Measurements from ENCODE around the gene C1orf185.
"Not testable (repeated sequence)": the region's sequence is repeated elsewhere in the genome, so short reads cannot be mapped to it uniquely, and the experiment has no call there.

Gene C1orf185

GRCh38 chr1:51154776-51155175 is 52.7 kb downstream of the C1orf185 start:
- Histone ChIP-seq H3K27me3 (ENCODE audit: low read depth, low read length) (no peaks in the 10 kb centered on the region), H3K4me1 (ENCODE audit: low read length) (no peaks in the 10 kb centered on the region), H3K4me2 (ENCODE audit: low read length) (no peak overlapping the region), H3K9me3 (ENCODE audit: insufficient read depth, low read length) (0 out of 2 replicates have a peak, but pooled peaks cover 5% of the 10 kb centered on the region), H2AFZ (ENCODE audit: low read depth, low read length) (no peak overlapping the region), H4K20me1 (ENCODE audit: insufficient read depth, low read length) (no peaks in the 10 kb centered on the region), H3K36me3 (replicated peaks; ENCODE audit: low read depth, low read length) (no peaks in the 10 kb centered on the region), H3K4me3 (ENCODE audit: low read length) (no peak overlapping the region), H3K79me2 (ENCODE audit: low read length) (no peaks in the 10 kb centered on the region), H3K27ac (ENCODE audit: low read length) (no peak overlapping the region), H3K9ac (ENCODE audit: low read length) (no peak overlapping the region)
- TF ChIP-seq EZH2phosphoT487 (IDR thresholded peaks at IDR 0.05; ENCODE audit: low read depth) (no peak), CTCF (IDR thresholded peaks at IDR 0.05; ENCODE audit: low read depth, low read length) (no peak)

- no peaks in the 10 kb centered on the region for H3K36me3 ChIP-seq (replicated peaks; ENCODE audit: low read depth, low read length)
Measured at GRCh38 chr1:51156752-51157151, 54.7 kb downstream of the C1orf185 start.

GRCh38 chr1:51157395-51157794 is 55.4 kb downstream of the C1orf185 start:
- H4K20me1 ChIP-seq (ENCODE audit: insufficient read depth, low read length), result no peaks in the 10 kb centered on the region
- no peak overlapping the region for H3K4me3 ChIP-seq (ENCODE audit: low read length)
- H3K36me3 ChIP-seq (replicated peaks; ENCODE audit: low read depth, low read length), result no peaks in the 10 kb centered on the region
- no peak overlapping the region for H3K4me2 ChIP-seq (ENCODE audit: low read length)
- no peak overlapping the region for H3K9ac ChIP-seq (ENCODE audit: low read length)
- no peak overlapping the region for H2AFZ ChIP-seq (ENCODE audit: low read depth, low read length)
- no peak overlapping the region for H3K27ac ChIP-seq (ENCODE audit: low read length)
- no peaks in the 10 kb centered on the region for H3K4me1 ChIP-seq (ENCODE audit: low read length)
- TF ChIP-seq CTCF (IDR thresholded peaks at IDR 0.05; ENCODE audit: low read depth, low read length) (no peak), EZH2phosphoT487 (IDR thresholded peaks at IDR 0.05; ENCODE audit: low read depth) (no peak)
- H3K27me3 ChIP-seq (ENCODE audit: low read depth, low read length), result no peaks in the 10 kb centered on the region
- no peaks in the 10 kb centered on the region for H3K79me2 ChIP-seq (ENCODE audit: low read length)
- 0 out of 2 replicates have a peak, but pooled peaks cover 5% of the 10 kb centered on the region for H3K9me3 ChIP-seq (ENCODE audit: insufficient read depth, low read length)

More at GRCh38 chr1:51156752-51157151, 54.7 kb downstream of the C1orf185 start:
- Histone ChIP-seq H4K20me1 (ENCODE audit: insufficient read depth, low read length) (no peaks in the 10 kb centered on the region), H2AFZ (ENCODE audit: low read depth, low read length) (no peak overlapping the region), H3K27me3 (ENCODE audit: low read depth, low read length) (no peaks in the 10 kb centered on the region), H3K27ac (ENCODE audit: low read length) (no peak overlapping the region), H3K4me1 (ENCODE audit: low read length) (no peaks in the 10 kb centered on the region), H3K9ac (ENCODE audit: low read length) (no peak overlapping the region), H3K79me2 (ENCODE audit: low read length) (no peaks in the 10 kb centered on the region), H3K9me3 (ENCODE audit: insufficient read depth, low read length) (0 out of 2 replicates have a peak, but pooled peaks cover 5% of the 10 kb centered on the region), H3K4me3 (ENCODE audit: low read length) (no peak overlapping the region), H3K4me2 (ENCODE audit: low read length) (no peak overlapping the region)
- TF ChIP-seq CTCF (IDR thresholded peaks at IDR 0.05; ENCODE audit: low read depth, low read length) (no peak), EZH2phosphoT487 (IDR thresholded peaks at IDR 0.05; ENCODE audit: low read depth) (no peak)

- no peaks in the 10 kb centered on the region for H3K36me3 ChIP-seq (replicated peaks; ENCODE audit: low read depth, low read length)
- TF ChIP-seq CTCF (IDR thresholded peaks at IDR 0.05; ENCODE audit: low read depth, low read length), result no peak
- no peak for TF ChIP-seq EZH2phosphoT487 (IDR thresholded peaks at IDR 0.05; ENCODE audit: low read depth)
- H2AFZ ChIP-seq (ENCODE audit: low read depth, low read length), result no peak overlapping the region
- no peak overlapping the region for H3K9ac ChIP-seq (ENCODE audit: low read length)
- 0 out of 2 replicates have a peak, but pooled peaks cover 5% of the 10 kb centered on the region for H3K9me3 ChIP-seq (ENCODE audit: insufficient read depth, low read length)
- no peak overlapping the region for H3K4me2 ChIP-seq (ENCODE audit: low read length)
- H3K27ac ChIP-seq (ENCODE audit: low read length), result no peak overlapping the region
- H3K79me2 ChIP-seq (ENCODE audit: low read length), result no peaks in the 10 kb centered on the region
- H4K20me1 ChIP-seq (ENCODE audit: insufficient read depth, low read length), result no peaks in the 10 kb centered on the region
- no peak overlapping the region for H3K4me3 ChIP-seq (ENCODE audit: low read length)
- no peaks in the 10 kb centered on the region for H3K27me3 ChIP-seq (ENCODE audit: low read depth, low read length)
- H3K4me1 ChIP-seq (ENCODE audit: low read length), result no peaks in the 10 kb centered on the region
Measured at GRCh38 chr1:51158263-51158662, 56.2 kb downstream of the C1orf185 start.

- not testable (repeated sequence) for H4K20me1 ChIP-seq (ENCODE audit: insufficient read depth, low read length); H3K79me2 ChIP-seq (ENCODE audit: low read length); H3K9me3 ChIP-seq (ENCODE audit: insufficient read depth, low read length); H3K27me3 ChIP-seq (ENCODE audit: low read depth, low read length); H2AFZ ChIP-seq (ENCODE audit: low read depth, low read length); H3K9ac ChIP-seq (ENCODE audit: low read length); H3K36me3 ChIP-seq (replicated peaks; ENCODE audit: low read depth, low read length); H3K4me3 ChIP-seq (ENCODE audit: low read length); H3K4me1 ChIP-seq (ENCODE audit: low read length); H3K4me2 ChIP-seq (ENCODE audit: low read length); H3K27ac ChIP-seq (ENCODE audit: low read length)
Measured at GRCh38 chr1:51162560-51162959, 60.5 kb downstream of the C1orf185 start.

All from OCI-LY3 (cell line).